ENCODE measurements around the gene NMNAT3. TPM values are rescaled to one million over a fixed set of nuclear protein-coding genes. Genes with fewer than 3 reads are reported as not detected.

The NMNAT3 gene
- total RNA-seq, 4 donors from 2014 or later, result 25.0 to 41.7 (median 30.1) TPM

DNA sequence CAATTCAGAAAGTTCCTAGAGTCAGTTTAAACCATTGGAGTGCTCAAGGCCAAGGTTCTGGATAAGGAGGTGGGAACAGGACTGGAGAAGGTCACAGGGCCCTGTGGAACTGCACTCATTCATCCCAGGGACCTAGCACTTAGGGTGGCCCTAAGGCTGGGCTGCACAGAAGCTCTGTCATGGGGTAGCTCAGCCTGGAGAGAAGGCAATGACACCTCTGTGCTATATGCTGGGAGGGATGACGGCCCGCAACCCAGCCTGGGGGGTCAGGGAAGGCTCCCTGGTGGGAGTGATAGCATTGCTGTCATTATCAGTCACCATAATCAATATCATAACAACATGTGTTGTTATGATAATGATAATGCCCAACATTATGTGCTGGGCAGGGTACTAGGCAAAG lies 151.6 kb downstream of the NMNAT3 start:
- WGBS, result 94% methylated on average over 2 of the region's 2 CpGs
- Histone ChIP-seq H3K9me3 (no peaks in the 10 kb centered on the region), H3K36me3 (no peaks in the 10 kb centered on the region), H3K4me1 (peaks cover 3% of the 10 kb centered on the region), H3K27ac (no peak overlapping the region), H3K4me3 (no peak overlapping the region), H3K27me3 (no peaks in the 10 kb centered on the region)
- peak in 1 of 2 donors; percentile 37 for DNase-seq (ENCODE audit: low spot score in 2 of 2)
- no peak for TF ChIP-seq CTCF (IDR thresholded peaks at IDR 0.05)
- TF ChIP-seq POLR2AphosphoS5 (IDR thresholded peaks at IDR 0.05), result no peak
- no peak for TF ChIP-seq EP300 (IDR thresholded peaks at IDR 0.05)
- no peak for TF ChIP-seq POLR2A (IDR thresholded peaks at IDR 0.05)

DNA sequence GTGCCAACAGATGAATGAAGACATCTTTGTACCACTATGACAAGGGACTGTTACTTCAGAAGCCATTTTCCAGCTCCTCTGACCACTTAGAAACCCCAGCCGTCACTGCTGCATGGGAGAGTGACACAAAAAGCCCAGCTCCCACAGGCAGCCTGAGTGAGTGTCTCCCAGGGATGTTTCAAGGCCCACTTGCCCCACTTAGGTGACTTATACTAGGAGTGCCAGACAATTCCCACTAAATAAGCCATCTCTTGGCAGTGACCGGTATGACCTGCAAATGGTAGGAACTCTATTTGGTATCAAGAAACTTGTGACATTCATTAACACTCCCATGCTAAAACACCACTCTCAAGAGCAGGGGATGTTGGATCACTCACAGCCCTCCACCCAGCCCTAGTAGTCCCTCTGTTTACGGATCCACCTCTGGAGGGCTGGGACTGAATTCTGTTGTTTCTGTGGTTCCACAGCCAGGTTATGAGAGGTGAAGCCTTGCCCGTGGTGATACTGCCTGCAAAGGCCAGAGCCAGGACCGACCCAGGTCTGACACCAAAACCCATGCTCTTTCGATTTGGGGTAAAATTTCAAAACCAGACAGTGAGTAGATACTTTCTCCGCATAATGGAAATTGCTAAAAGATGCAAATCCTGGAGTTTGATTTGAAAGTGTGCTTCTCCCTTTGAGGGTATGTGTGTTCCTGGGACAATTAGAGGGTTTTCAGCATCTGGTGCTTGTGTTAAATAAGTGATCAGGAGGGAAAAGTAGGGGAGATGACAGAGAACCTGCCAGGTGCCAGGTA lies 152.7 kb downstream of the NMNAT3 start:
- H3K27me3 ChIP-seq, result no peaks in the 10 kb centered on the region
- TF ChIP-seq POLR2AphosphoS5 (IDR thresholded peaks at IDR 0.05) (no peak), EP300 (IDR thresholded peaks at IDR 0.05) (no peak), POLR2A (IDR thresholded peaks at IDR 0.05) (no peak), CTCF (IDR thresholded peaks at IDR 0.05) (no peak)
- DNase-seq (ENCODE audit: low spot score in 2 of 2), result peak in 1 of 2 donors; percentile 62
- H3K27ac ChIP-seq, result no peak overlapping the region
- H3K4me3 ChIP-seq, result no peak overlapping the region
- H3K36me3 ChIP-seq, result no peaks in the 10 kb centered on the region
- H3K4me1 ChIP-seq, result peaks cover 7% of the 10 kb centered on the region
- no peaks in the 10 kb centered on the region for H3K9me3 ChIP-seq
- WGBS, result 93% methylated on average over 7 of the region's 7 CpGs

DNA sequence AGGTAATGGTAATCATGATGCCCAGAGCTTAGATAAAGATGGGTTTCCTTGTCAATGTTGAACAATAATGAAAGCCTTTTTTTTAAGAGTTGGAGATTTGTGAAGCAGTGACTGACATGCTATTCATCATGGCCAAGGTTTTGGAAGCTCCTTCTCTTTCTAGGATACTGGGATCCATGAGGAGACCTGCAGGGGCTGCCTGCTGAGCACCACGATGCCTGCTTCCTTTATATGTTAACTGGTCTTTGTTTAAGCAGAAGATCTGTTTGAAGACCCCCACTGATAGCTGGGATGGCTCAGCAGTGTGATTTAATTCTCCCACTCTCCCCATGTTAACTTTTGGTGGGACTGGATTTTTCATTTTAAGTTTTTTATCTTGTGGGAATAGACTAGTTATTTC lies 154.1 kb downstream of the NMNAT3 start:
- Histone ChIP-seq H3K9me3 (no peaks in the 10 kb centered on the region), H3K4me1 (peaks cover 6% of the 10 kb centered on the region), H3K4me3 (no peak overlapping the region), H3K27me3 (no peaks in the 10 kb centered on the region), H3K27ac (no peak overlapping the region), H3K36me3 (no peaks in the 10 kb centered on the region)
- TF ChIP-seq POLR2AphosphoS5 (IDR thresholded peaks at IDR 0.05) (no peak), EP300 (IDR thresholded peaks at IDR 0.05) (no peak), CTCF (IDR thresholded peaks at IDR 0.05) (no peak), POLR2A (IDR thresholded peaks at IDR 0.05) (no peak)
- DNase-seq (ENCODE audit: low spot score in 2 of 2), result peak in 1 of 2 donors; percentile 13
- 71% methylated on average over 1 of the region's 1 CpG for WGBS

- no peak overlapping the region for H3K4me3 ChIP-seq
- no peak for TF ChIP-seq EP300 (IDR thresholded peaks at IDR 0.05)
- no peak for TF ChIP-seq POLR2A (IDR thresholded peaks at IDR 0.05)
- no peak for TF ChIP-seq POLR2AphosphoS5 (IDR thresholded peaks at IDR 0.05)
- TF ChIP-seq CTCF (IDR thresholded peaks at IDR 0.05), result no peak
- WGBS, result 99% methylated on average over 4 of the region's 5 CpGs
- no peaks in the 10 kb centered on the region for H3K9me3 ChIP-seq
- peaks cover 4% of the 10 kb centered on the region for H3K4me1 ChIP-seq
- peak in 1 of 2 donors; percentile 37 for DNase-seq (ENCODE audit: low spot score in 2 of 2)
- H3K27ac ChIP-seq, result no peak overlapping the region
- H3K27me3 ChIP-seq, result no peaks in the 10 kb centered on the region
- H3K36me3 ChIP-seq, result no peaks in the 10 kb centered on the region
Observed at GRCh38 chr3:139523166-139523565, 154.6 kb downstream of the NMNAT3 start.

DNA sequence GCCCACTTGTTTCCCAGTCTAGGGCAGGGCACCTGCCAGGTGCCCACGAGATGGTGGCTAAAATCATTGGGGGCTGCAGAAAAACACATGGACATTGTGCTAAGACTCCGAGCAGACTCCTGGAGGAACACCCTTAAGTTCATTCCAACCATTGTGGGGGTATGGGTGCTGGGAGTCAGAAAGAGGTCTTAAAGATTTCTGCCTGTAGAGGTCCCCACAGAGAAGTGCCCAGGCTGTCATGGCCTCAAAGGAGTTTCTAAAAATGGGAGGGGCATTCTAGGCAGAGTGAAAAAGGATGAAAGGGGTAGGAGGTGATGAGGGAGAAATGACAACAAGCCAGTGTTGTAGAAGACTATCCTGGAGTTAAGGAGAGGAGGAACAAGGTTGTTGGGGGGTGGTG lies 155.4 kb downstream of the NMNAT3 start:
- Histone ChIP-seq H3K4me3 (no peak overlapping the region), H3K4me1 (peaks cover 4% of the 10 kb centered on the region), H3K9me3 (no peaks in the 10 kb centered on the region), H3K27ac (no peak overlapping the region), H3K36me3 (no peaks in the 10 kb centered on the region), H3K27me3 (no peaks in the 10 kb centered on the region)
- no peak for DNase-seq (ENCODE audit: low spot score in 2 of 2)
- no peak for TF ChIP-seq EP300 (IDR thresholded peaks at IDR 0.05)
- no peak for TF ChIP-seq CTCF (IDR thresholded peaks at IDR 0.05)
- TF ChIP-seq POLR2AphosphoS5 (IDR thresholded peaks at IDR 0.05), result no peak
- no peak for TF ChIP-seq POLR2A (IDR thresholded peaks at IDR 0.05)
- 46% methylated on average over 2 of the region's 2 CpGs for WGBS
